ENCODE measurements around the gene FAM241A. TPM values are rescaled to one million over a fixed set of nuclear protein-coding genes. Genes with fewer than 3 reads are reported as not detected.
"Not testable (repeated sequence)": the region's sequence is repeated elsewhere in the genome, so short reads cannot be mapped to it uniquely, and the experiment has no call there.

Gene FAM241A
- polyA plus RNA-seq, 1 experiment: 0.36 TPM

GRCh38 chr4:112168719-112169500, 23.7 kb downstream of the FAM241A start:
- Histone ChIP-seq H3K4me3 (ENCODE audit: low read depth, low read length) (no peak overlapping the region), H3K27me3 (ENCODE audit: control insufficient read depth, insufficient read depth, low read length) (no peaks in the 10 kb centered on the region), H3K9me3 (ENCODE audit: control insufficient read depth, insufficient read depth, low read length) (no peaks in the 10 kb centered on the region), H3K27ac (ENCODE audit: low read depth, low read length) (no peak overlapping the region)
- CTCF ChIA-PET: no interaction called here
- no peak for TF ChIP-seq CTCF (IDR thresholded peaks at IDR 0.05; ENCODE audit: low read depth, low read length)
- DNase-seq (ENCODE audit: low read depth, low spot score): no peak
- POLR2A ChIA-PET: no interaction called here

DNA sequence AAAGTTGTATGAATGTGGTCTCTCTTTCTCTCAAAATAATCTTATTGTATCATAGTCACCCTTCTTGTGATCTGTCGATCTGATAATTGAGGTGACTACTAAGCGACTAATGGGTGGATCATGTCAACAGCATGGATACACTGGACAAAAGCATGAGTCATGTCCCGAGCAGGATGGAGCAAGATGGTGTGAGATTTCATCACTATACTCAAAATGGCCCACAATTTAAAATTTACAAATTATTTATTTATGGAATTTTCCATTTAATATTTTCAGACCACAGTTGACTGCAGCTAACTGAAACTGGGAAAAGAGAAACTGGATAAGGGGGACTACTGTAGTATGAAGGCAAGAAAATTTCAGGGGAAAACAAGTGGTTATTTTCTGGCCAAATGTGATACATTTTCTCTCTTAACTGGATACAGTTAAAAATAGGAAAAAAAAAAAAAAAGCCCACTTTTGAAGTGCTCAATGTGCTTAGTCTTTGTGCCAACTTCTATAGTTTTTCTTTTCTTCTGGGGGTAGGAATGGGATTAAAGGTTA, 25.3 kb downstream of the FAM241A start:
- POLR2A ChIA-PET: no interaction called here
- H3K4me3 ChIP-seq (ENCODE audit: low read depth, low read length): no peak overlapping the region
- DNase-seq (ENCODE audit: low read depth, low spot score): peak; percentile 36
- CTCF ChIA-PET: no interaction called here
- no peaks in the 10 kb centered on the region for H3K27me3 ChIP-seq (ENCODE audit: control insufficient read depth, insufficient read depth, low read length)
- H3K9me3 ChIP-seq (ENCODE audit: control insufficient read depth, insufficient read depth, low read length): no peaks in the 10 kb centered on the region
- TF ChIP-seq CTCF (IDR thresholded peaks at IDR 0.05; ENCODE audit: low read depth, low read length): no peak
- H3K27ac ChIP-seq (ENCODE audit: low read depth, low read length): no peak overlapping the region

GRCh38 chr4:112171051-112171763, 26.0 kb downstream of the FAM241A start:
- POLR2A ChIA-PET; DNase-seq (ENCODE audit: low read depth, low spot score); H3K4me3 ChIP-seq (ENCODE audit: low read depth, low read length); H3K27me3 ChIP-seq (ENCODE audit: control insufficient read depth, insufficient read depth, low read length); H3K27ac ChIP-seq (ENCODE audit: low read depth, low read length); H3K9me3 ChIP-seq (ENCODE audit: control insufficient read depth, insufficient read depth, low read length); CTCF ChIA-PET: not testable (repeated sequence)

GRCh38 chr4:112172180-112172579, 26.9 kb downstream of the FAM241A start:
- Histone ChIP-seq H3K27ac (ENCODE audit: low read depth, low read length) (no peak overlapping the region), H3K9me3 (ENCODE audit: control insufficient read depth, insufficient read depth, low read length) (no peaks in the 10 kb centered on the region), H3K4me3 (ENCODE audit: low read depth, low read length) (no peak overlapping the region), H3K27me3 (ENCODE audit: control insufficient read depth, insufficient read depth, low read length) (no peaks in the 10 kb centered on the region)
- ChIA-PET CTCF (no interaction called here), POLR2A (no interaction called here)
- no peak for TF ChIP-seq CTCF (IDR thresholded peaks at IDR 0.05; ENCODE audit: low read depth, low read length)
- no peak for DNase-seq (ENCODE audit: low read depth, low spot score)

- no peak for DNase-seq (ENCODE audit: low read depth, low spot score)
- no peak for TF ChIP-seq CTCF (IDR thresholded peaks at IDR 0.05; ENCODE audit: low read depth, low read length)
- no peaks in the 10 kb centered on the region for H3K27me3 ChIP-seq (ENCODE audit: control insufficient read depth, insufficient read depth, low read length)
- no peak overlapping the region for H3K4me3 ChIP-seq (ENCODE audit: low read depth, low read length)
- no peak overlapping the region for H3K27ac ChIP-seq (ENCODE audit: low read depth, low read length)
- no peaks in the 10 kb centered on the region for H3K9me3 ChIP-seq (ENCODE audit: control insufficient read depth, insufficient read depth, low read length)
- POLR2A ChIA-PET: no interaction called here
- CTCF ChIA-PET: interaction anchor here (0.5 kb wide), 1 partner anchor 15 kb away, joined by 6 read pairs; no protein-coding TSS in a partner anchor
Observed at GRCh38 chr4:112173593-112174558, 28.6 kb downstream of the FAM241A start.

Data from AG04450 (cell line).